Hematopoietic multipotent progenitor cell (in vitro differentiated cells): ENCODE data around the gene MACROH2A2. TPM values are rescaled to one million over a fixed set of nuclear protein-coding genes. Genes with fewer than 3 reads are reported as not detected.
"Not testable (repeated sequence)": the region's sequence is repeated elsewhere in the genome, so short reads cannot be mapped to it uniquely, and the experiment has no call there.

ENCODE experiments used
- DNase-seq, 3 donors: peaks; one replicate each; pipeline ENCODE4 v3.0.0-alpha.2; 2011 to 2015; ENCODE audit warnings: low read depth in 2 of 3, low spot score in 2 of 3
- total RNA-seq: library from RNA; depleted of rRNA; stranded (reverse); fragments of >200 nt; gene quantifications from one replicate; pipeline ENCODE4 v1.2.3, GENCODE V29; 2012

Gene MACROH2A2
- total RNA-seq, 1 donor, result 2.2 TPM

- DNase-seq, result no peak
Measured at GRCh38 chr10:70097459-70097858, 44.8 kb downstream of the MACROH2A2 start.

GRCh38 chr10:70098271-70098670 is 45.6 kb downstream of the MACROH2A2 start:
- DNase-seq, result no peak

GRCh38 chr10:70101068-70101562 is 48.5 kb downstream of the MACROH2A2 start:
- DNase-seq, result not testable (repeated sequence)

- no peak for DNase-seq
Measured at GRCh38 chr10:70101668-70102067, 49.0 kb downstream of the MACROH2A2 start.

GRCh38 chr10:70106958-70107791 is 54.5 kb downstream of the MACROH2A2 start:
- no peak for DNase-seq

GRCh38 chr10:70109064-70109729 is 56.6 kb downstream of the MACROH2A2 start:
- DNase-seq, result no peak

GRCh38 chr10:70111496-70111895 is 58.9 kb downstream of the MACROH2A2 start:
- no peak for DNase-seq

GRCh38 chr10:70112071-70112470 is 59.4 kb downstream of the MACROH2A2 start:
- DNase-seq, result no peak

GRCh38 chr10:70114902-70115301 is 62.3 kb downstream of the MACROH2A2 start:
- no peak for DNase-seq

- peak in 2 of 3 donors; percentile 45 to 57 for DNase-seq
Measured at GRCh38 chr10:70115948-70116682, 63.5 kb downstream of the MACROH2A2 start.

GRCh38 chr10:70117646-70118045 is 65.0 kb downstream of the MACROH2A2 start:
- no peak for DNase-seq

GRCh38 chr10:70118196-70118595 is 65.5 kb downstream of the MACROH2A2 start:
- DNase-seq, result no peak

GRCh38 chr10:70119197-70119596 is 66.6 kb downstream of the MACROH2A2 start:
- DNase-seq, result no peak

GRCh38 chr10:70119623-70120022 is 67.0 kb downstream of the MACROH2A2 start:
- DNase-seq, result no peak

- DNase-seq, result no peak
Measured at GRCh38 chr10:70120417-70120816, 67.8 kb downstream of the MACROH2A2 start.

- DNase-seq, result no peak
Measured at GRCh38 chr10:70121281-70121949, 68.8 kb downstream of the MACROH2A2 start.

- DNase-seq, result peak in 1 of 3 donors; percentile 70
Measured at GRCh38 chr10:70122742-70123141, 70.1 kb downstream of the MACROH2A2 start.

- not testable (repeated sequence) for DNase-seq
Measured at GRCh38 chr10:70123166-70123565, 70.5 kb downstream of the MACROH2A2 start.

GRCh38 chr10:70123817-70124216 is 71.2 kb downstream of the MACROH2A2 start:
- no peak for DNase-seq

- no peak for DNase-seq
Measured at GRCh38 chr10:70124415-70124814, 71.8 kb downstream of the MACROH2A2 start.

- DNase-seq, result no peak
Measured at GRCh38 chr10:70124918-70125317, 72.3 kb downstream of the MACROH2A2 start.
